ENCODE measurements around the gene GPR139.

DNA sequence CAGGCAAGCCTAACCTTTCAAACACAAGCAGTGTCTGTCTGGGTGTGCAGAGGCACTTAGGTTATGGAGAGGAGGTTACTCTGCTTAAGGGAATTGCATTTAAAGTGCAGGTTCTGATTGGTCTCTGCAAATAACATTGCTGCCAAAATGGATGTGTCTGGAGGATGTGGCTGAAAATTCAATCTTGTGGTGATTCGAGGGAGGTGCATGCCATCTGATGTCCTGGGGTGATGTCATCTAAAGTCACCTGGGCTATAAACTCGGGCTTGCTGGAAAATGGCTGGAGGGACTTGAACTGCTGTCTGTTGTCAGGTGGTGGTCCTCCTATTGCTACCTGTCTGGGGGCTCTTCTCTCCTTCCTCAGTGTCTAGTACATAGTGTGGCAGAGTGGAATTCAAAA is 28.3 kb upstream of the GPR139 start:
- TF ChIP-seq, protein P1, sequence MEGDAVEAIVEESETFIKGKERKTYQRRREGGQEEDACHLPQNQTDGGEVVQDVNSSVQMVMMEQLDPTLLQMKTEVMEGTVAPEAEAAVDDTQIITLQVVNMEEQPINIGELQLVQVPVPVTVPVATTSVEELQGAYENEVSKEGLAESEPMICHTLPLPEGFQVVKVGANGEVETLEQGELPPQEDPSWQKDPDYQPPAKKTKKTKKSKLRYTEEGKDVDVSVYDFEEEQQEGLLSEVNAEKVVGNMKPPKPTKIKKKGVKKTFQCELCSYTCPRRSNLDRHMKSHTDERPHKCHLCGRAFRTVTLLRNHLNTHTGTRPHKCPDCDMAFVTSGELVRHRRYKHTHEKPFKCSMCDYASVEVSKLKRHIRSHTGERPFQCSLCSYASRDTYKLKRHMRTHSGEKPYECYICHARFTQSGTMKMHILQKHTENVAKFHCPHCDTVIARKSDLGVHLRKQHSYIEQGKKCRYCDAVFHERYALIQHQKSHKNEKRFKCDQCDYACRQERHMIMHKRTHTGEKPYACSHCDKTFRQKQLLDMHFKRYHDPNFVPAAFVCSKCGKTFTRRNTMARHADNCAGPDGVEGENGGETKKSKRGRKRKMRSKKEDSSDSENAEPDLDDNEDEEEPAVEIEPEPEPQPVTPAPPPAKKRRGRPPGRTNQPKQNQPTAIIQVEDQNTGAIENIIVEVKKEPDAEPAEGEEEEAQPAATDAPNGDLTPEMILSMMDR (IDR thresholded peaks at IDR 0.05) = no peak
- TF ChIP-seq POLR2A (IDR thresholded peaks at IDR 0.05) = no peak
